ENCODE results near the gene TMEM92.

- TF ChIP-seq CTCF (conservative IDR thresholded peaks at IDR 0.05; ENCODE audit: low read length), result no peak
- no peak for TF ChIP-seq EZH2phosphoT487 (IDR thresholded peaks at IDR 0.05; ENCODE audit: borderline replicate concordance)
Observed at GRCh38 chr17:50261051-50261915, 13.0 kb upstream of the TMEM92 start.

Data from Loucy (cell line).